SK-N-SH treated with all-trans-retinoic acid at 6 μM for 48 hours (cell line): ENCODE measurements around the gene AP1B1.

Experiments used
- ATAC-seq: fragments of 200-7000 bp; cut with Tn5 transposase; 3 replicates; pipeline ENCODE4 v1.9.1; 2020; ENCODE audit warnings: mild to moderate bottlenecking, moderate library complexity
- BACH2 ChIP-seq: fragments of 250-450 bp; sonication (Bioruptor Pico); IDR thresholded peaks from 2 replicates; pipeline ENCODE4 v1.9.0; 2021; ENCODE audit warnings: mild to moderate bottlenecking, borderline replicate concordance
- CREB5 ChIP-seq: fragments of 250-450 bp; sonication (Bioruptor Pico); IDR thresholded peaks from 2 replicates; pipeline ENCODE4 v1.5.1; 2020; ENCODE audit warnings: low read depth, mild to moderate bottlenecking, moderate library complexity
- CSDC2 ChIP-seq: fragments of 250-450 bp; sonication (Bioruptor Pico); IDR thresholded peaks from 2 replicates; pipeline ENCODE4 v1.5.0; 2020; ENCODE audit warnings: mild to moderate bottlenecking, moderate library complexity
- CSRNP3 ChIP-seq: fragments of 250-450 bp; sonication (Bioruptor Pico); IDR thresholded peaks from 2 replicates; pipeline ENCODE4 v1.5.1; 2021; ENCODE audit warnings: mild to moderate bottlenecking, moderate library complexity
- ESRRG ChIP-seq: fragments of 250-450 bp; sonication (Bioruptor Pico); IDR thresholded peaks from 2 replicates; pipeline ENCODE4 v1.6.1; 2021; ENCODE audit warnings: mild to moderate bottlenecking
- GLIS3 ChIP-seq: fragments of 250-450 bp; sonication (Bioruptor Pico); IDR thresholded peaks from 2 replicates; pipeline ENCODE4 v1.5.0; 2020; ENCODE audit warnings: mild to moderate bottlenecking, moderate library complexity
- ISL1 ChIP-seq: fragments of 250-450 bp; sonication (Bioruptor Pico); IDR thresholded peaks from 2 replicates; pipeline ENCODE4 v2.1.2; 2022; ENCODE audit warnings: mild to moderate bottlenecking, moderate library complexity
- OSR1 ChIP-seq: fragments of 250-450 bp; sonication (Bioruptor Pico); IDR thresholded peaks from 2 replicates; pipeline ENCODE4 v1.8.0; 2022; ENCODE audit warnings: moderate library complexity, mild to moderate bottlenecking, inconsistent platforms
- PATZ1 ChIP-seq: fragments of 250-450 bp; sonication (Bioruptor Pico); IDR thresholded peaks from 2 replicates; pipeline ENCODE4 v1.8.0; 2020; ENCODE audit warnings: mild to moderate bottlenecking, moderate library complexity, borderline replicate concordance
- POU6F1 ChIP-seq: fragments of 250-450 bp; sonication (Bioruptor Pico); IDR thresholded peaks from 2 replicates; pipeline ENCODE4 v1.8.0; 2021; ENCODE audit warnings: low read depth, mild to moderate bottlenecking, moderate library complexity, borderline replicate concordance
- PPARA ChIP-seq: fragments of 250-450 bp; sonication (Bioruptor Pico); IDR thresholded peaks from 2 replicates; pipeline ENCODE4 v1.5.0; 2020; ENCODE audit warnings: mild to moderate bottlenecking, borderline replicate concordance
- RARB ChIP-seq: fragments of 250-450 bp; sonication (Bioruptor Pico); IDR thresholded peaks from 2 replicates; pipeline ENCODE4 v1.8.0; 2021; ENCODE audit warnings: mild to moderate bottlenecking, moderate library complexity
- TCF4 ChIP-seq: fragments of 250-450 bp; sonication (Bioruptor Pico); IDR thresholded peaks from 2 replicates; pipeline ENCODE4 v1.8.0; 2021; ENCODE audit warnings: mild to moderate bottlenecking, moderate library complexity, borderline replicate concordance
- TOX ChIP-seq: fragments of 250-450 bp; sonication (Bioruptor Pico); IDR thresholded peaks from 2 replicates; pipeline ENCODE4 v1.8.0; 2021; ENCODE audit warnings: mild to moderate bottlenecking, moderate library complexity, borderline replicate concordance
- TSHZ2 ChIP-seq: fragments of 250-450 bp; sonication (Bioruptor Pico); IDR thresholded peaks from 2 replicates; pipeline ENCODE4 v1.5.0; 2020; ENCODE audit warnings: mild to moderate bottlenecking, moderate library complexity
- ZC3H10 ChIP-seq: fragments of 250-450 bp; sonication (Bioruptor Pico); IDR thresholded peaks from 2 replicates; pipeline ENCODE4 v1.5.1; 2021; ENCODE audit warnings: mild to moderate bottlenecking, moderate library complexity
- ZFP3 ChIP-seq: fragments of 250-450 bp; sonication (Bioruptor Pico); IDR thresholded peaks from 2 replicates; pipeline ENCODE4 v1.5.0; 2020; ENCODE audit warnings: mild to moderate bottlenecking, moderate library complexity
- ZFP30 ChIP-seq: fragments of 450-650 bp; formaldehyde crosslinking; IDR thresholded peaks from 2 replicates; pipeline ENCODE4 v1.5.0; 2022; ENCODE audit warnings: mild to moderate bottlenecking, moderate library complexity
- ZNF565 ChIP-seq: fragments of 450-650 bp; formaldehyde crosslinking; conservative IDR thresholded peaks from 2 replicates; pipeline ENCODE4 v1.5.0; 2020; ENCODE audit warnings: low read depth, mild to moderate bottlenecking, moderate library complexity

Gene AP1B1

GRCh38 chr22:29337631-29338284 lies 50.6 kb downstream of the AP1B1 start:
- TF ChIP-seq CSRNP3 (CRISPR knock-in tag) (no peak), TCF4 (CRISPR knock-in tag) (no peak), TOX (CRISPR knock-in tag) (no peak), GLIS3 (CRISPR knock-in tag) (no peak), POU6F1 (CRISPR knock-in tag) (no peak), ZFP3 (no peak), ZNF565 (CRISPR knock-in tag) (no peak), ESRRG (CRISPR knock-in tag) (no peak), PPARA (no peak), BACH2 (CRISPR knock-in tag) (no peak)
- ATAC-seq = no peak

- TF ChIP-seq OSR1 (CRISPR knock-in tag) (no peak), ZC3H10 (CRISPR knock-in tag) (no peak), TSHZ2 (CRISPR knock-in tag) (no peak), BACH2 (CRISPR knock-in tag) (no peak), ISL1 (CRISPR knock-in tag) (no peak), CSDC2 (CRISPR knock-in tag) (no peak), RARB (CRISPR knock-in tag) (no peak), CREB5 (CRISPR knock-in tag) (no peak), ZFP30 (CRISPR knock-in tag) (no peak), PATZ1 (CRISPR knock-in tag) (no peak), ZFP3 (no peak), CSRNP3 (CRISPR knock-in tag) (no peak), ZNF565 (CRISPR knock-in tag) (no peak)
- no peak for ATAC-seq
Observed at GRCh38 chr22:29336751-29337490, 51.4 kb downstream of the AP1B1 start.
